ENCODE data around the gene ABHD17A.

ABHD17A gene

DNA sequence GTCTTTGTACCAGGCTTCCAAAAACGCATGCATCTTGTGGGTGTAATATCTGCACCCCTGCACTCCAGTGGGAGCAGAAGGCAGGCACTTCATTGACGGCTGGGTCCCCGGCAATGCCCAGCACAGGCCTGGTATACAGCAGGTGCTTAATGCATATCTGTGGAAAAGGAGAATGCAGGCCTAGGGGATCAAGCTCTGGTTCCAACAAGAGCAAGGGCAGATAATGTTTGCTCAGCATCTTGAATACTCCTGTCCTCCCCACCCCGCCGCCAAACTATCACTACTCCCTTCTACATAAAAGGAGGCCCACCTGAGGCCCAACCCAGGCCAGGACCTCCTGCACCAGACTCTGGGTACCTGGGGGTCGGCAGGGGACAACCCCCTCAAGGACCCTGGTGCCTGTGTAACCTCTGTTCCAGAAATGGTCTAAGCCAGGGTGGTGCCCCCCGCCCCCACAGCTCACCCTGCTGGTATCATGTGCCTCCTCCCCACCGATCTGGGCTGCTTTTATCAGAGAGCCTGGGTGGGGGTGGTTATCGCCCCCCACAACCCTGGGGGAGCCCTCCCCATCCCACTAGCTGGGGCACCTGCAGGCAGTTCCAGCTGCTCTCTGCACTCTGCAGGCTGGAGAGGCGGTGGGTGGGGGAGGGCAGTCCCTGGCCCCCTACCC is 26.7 kb downstream of the ABHD17A start:
- TF ChIP-seq EP300 (IDR thresholded peaks at IDR 0.05; ENCODE audit: borderline replicate concordance), result no peak
- 0 out of 2 replicates have a peak, but pooled peaks have one; percentile 42 for TF ChIP-seq ZBTB7A (IDR thresholded peaks at IDR 0.05; ENCODE audit: low read depth)
- TF ChIP-seq YY1 (IDR thresholded peaks at IDR 0.05; ENCODE audit: low read depth), result no peak

DNA sequence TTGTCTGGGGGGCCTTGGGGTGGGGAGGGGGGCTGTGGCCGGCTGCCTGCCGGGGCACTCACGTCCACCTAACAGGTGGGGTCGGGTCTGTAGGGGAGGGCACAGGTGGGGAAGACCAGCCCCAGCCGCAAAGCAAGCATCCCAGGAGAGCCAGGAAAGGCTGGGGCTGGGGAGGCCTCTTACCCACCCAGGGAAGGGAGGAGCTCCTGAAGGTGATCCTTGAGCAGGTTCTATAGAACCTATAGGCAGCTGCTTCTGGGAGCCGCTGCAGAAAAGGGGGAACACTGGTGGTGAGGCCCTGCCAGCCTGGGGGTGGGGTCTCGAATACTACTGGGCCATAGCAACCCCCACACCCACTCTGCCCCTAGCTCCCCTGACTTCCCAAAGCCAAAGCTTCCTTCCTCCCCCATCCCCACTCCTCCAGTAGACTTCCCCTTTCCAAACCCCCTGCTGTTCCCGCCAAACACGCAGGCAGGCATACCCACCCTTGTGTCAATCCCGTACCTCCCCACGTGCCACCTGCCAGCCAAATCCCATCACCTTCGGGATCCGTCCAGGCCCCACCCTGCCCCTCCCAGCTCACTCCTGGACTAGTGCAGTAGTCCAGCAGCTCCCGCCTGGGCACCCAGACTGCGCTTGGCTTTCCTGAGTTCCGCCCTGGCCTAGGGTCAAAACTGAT is 27.5 kb downstream of the ABHD17A start:
- TF ChIP-seq EP300 (IDR thresholded peaks at IDR 0.05; ENCODE audit: borderline replicate concordance) (no peak), EGR1 (IDR thresholded peaks at IDR 0.05) (no peak), TAF1 (IDR thresholded peaks at IDR 0.05; ENCODE audit: low read depth) (no peak), CREB1 (IDR thresholded peaks at IDR 0.05; ENCODE audit: low read depth) (no peak), ZBTB7A (IDR thresholded peaks at IDR 0.05; ENCODE audit: low read depth) (no peak), CEBPB (IDR thresholded peaks at IDR 0.05) (no peak), REST (IDR thresholded peaks at IDR 0.05; ENCODE audit: low read depth) (no peak)

GRCh38 chr19:1856698-1857603 is 28.3 kb downstream of the ABHD17A start:
- 0 out of 2 replicates have a peak, but pooled peaks have one; percentile 21 for TF ChIP-seq YY1 (IDR thresholded peaks at IDR 0.05; ENCODE audit: low read depth)
- no peak for TF ChIP-seq CREB1 (IDR thresholded peaks at IDR 0.05; ENCODE audit: low read depth)

DNA sequence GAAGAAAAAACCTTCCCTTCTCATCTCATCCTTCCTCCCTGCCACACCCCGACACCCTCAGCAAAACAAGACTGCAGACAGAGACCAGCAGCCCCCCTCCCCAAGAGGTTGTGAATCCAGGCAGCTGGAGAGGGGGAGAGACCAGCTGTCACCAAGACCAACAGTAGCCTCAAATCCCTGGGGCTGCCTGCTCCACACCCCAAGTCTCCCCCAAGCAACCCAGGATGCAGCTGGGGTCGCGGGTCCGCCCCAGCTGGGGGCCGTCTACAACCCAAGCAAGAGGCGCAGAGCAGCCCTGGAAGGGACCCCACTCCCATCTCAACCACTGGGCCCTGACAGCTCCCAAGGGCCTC is 29.0 kb downstream of the ABHD17A start:
- TF ChIP-seq TEAD4 (IDR thresholded peaks at IDR 0.05) (no peak), MAX (IDR thresholded peaks at IDR 0.05) (no peak), RAD21 (IDR thresholded peaks at IDR 0.05; ENCODE audit: low read depth) (no peak), REST (IDR thresholded peaks at IDR 0.05; ENCODE audit: low read depth) (no peak), TAF1 (IDR thresholded peaks at IDR 0.05; ENCODE audit: low read depth) (no peak), CREB1 (IDR thresholded peaks at IDR 0.05; ENCODE audit: low read depth) (no peak), TCF12 (IDR thresholded peaks at IDR 0.05; ENCODE audit: low read depth) (no peak), ZBTB7A (IDR thresholded peaks at IDR 0.05; ENCODE audit: low read depth) (no peak), NFIC (IDR thresholded peaks at IDR 0.05) (no peak), USF1 (IDR thresholded peaks at IDR 0.05) (no peak), FOXM1 (IDR thresholded peaks at IDR 0.05; ENCODE audit: borderline replicate concordance, low read depth) (no peak), YY1 (IDR thresholded peaks at IDR 0.05; ENCODE audit: low read depth) (no peak), CEBPB (IDR thresholded peaks at IDR 0.05) (no peak)

GRCh38 chr19:1855828-1856255 is 29.5 kb downstream of the ABHD17A start:
- TF ChIP-seq EP300 (IDR thresholded peaks at IDR 0.05; ENCODE audit: borderline replicate concordance) (no peak), YY1 (IDR thresholded peaks at IDR 0.05; ENCODE audit: low read depth) (no peak), REST (IDR thresholded peaks at IDR 0.05; ENCODE audit: low read depth) (no peak), RAD21 (IDR thresholded peaks at IDR 0.05; ENCODE audit: low read depth) (no peak), EGR1 (IDR thresholded peaks at IDR 0.05) (no peak), TEAD4 (IDR thresholded peaks at IDR 0.05) (no peak)

Data from Ishikawa (cell line).